ENCODE results near the gene PTPRN2.

Gene PTPRN2

DNA sequence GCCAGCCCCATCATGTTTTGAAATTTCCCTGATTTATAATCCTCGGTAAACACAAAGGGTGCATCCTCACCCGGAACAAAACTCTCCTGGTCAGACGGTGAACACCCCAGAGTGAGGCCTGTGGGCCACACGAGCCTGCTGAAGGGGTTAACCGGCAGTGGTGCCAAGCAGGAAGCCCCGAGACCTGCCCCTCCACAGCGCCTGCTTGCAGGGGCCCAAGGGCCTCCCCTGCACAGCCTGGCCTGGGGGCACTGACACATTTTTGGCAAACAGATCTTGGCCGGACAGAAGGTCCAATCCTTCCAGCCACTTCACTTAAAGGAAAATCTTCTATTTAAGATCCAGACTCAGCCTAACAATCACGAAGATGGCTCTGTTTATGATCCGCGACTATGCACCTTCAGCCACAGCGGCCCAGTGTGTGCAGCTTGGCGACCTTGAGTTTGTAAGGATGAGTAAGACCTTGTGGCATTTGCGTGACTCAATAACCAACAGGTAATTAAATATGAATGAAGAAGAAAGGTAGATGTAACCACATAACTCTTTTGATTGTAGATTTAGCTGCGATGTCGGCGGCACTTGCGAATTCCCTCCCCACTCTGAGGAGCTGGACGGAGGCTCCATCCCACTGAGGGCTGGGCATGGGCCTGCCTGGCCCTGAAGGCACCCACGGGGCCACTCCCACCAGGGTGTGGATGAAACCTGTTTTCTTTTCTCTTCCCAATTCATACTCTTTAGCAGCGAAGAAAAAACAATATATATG is 922.6 kb downstream of the PTPRN2 start:
- Mint-ChIP-seq H3K27me3 (peaks cover 38% of the 10 kb centered on the region), H3K4me1 (peaks cover 17% of the 10 kb centered on the region), H3K9me3 (no peaks in the 10 kb centered on the region)

DNA sequence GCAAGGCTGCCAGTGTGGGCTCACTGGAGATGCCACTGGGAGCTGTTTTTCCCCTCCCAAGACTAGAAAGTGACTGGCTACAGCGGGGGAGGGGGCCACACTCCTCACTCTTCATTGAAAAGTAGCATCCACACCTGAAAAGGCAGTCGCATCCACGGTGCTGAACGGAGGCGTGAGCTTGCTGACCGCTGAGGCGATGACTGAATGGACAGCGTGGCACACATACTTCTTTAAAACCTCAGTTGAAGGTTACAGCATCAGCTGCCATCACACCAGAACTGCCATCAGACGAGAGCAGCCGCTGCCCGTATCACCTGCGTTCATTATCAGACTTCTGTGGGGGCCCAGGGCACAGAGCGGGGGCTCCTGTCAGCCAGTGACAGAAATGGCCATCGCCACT is 923.6 kb downstream of the PTPRN2 start:
- Mint-ChIP-seq H3K4me3 (no peak overlapping the region), H3K4me1 (peaks cover 21% of the 10 kb centered on the region), H3K36me3 (no peaks in the 10 kb centered on the region), H3K9me3 (no peaks in the 10 kb centered on the region), H3K27me3 (peaks cover 29% of the 10 kb centered on the region), H3K27ac (no peak overlapping the region)
- DNase-seq: no peak
- CTCF ChIA-PET: no interaction called here

More for the DNA sequence above, 922.6 kb downstream of the PTPRN2 start:
- DNase-seq: no peak
- Mint-ChIP-seq H3K4me3 (no peak overlapping the region), H3K27ac (no peak overlapping the region), H3K36me3 (no peaks in the 10 kb centered on the region)
- CTCF ChIA-PET: no interaction called here

DNA sequence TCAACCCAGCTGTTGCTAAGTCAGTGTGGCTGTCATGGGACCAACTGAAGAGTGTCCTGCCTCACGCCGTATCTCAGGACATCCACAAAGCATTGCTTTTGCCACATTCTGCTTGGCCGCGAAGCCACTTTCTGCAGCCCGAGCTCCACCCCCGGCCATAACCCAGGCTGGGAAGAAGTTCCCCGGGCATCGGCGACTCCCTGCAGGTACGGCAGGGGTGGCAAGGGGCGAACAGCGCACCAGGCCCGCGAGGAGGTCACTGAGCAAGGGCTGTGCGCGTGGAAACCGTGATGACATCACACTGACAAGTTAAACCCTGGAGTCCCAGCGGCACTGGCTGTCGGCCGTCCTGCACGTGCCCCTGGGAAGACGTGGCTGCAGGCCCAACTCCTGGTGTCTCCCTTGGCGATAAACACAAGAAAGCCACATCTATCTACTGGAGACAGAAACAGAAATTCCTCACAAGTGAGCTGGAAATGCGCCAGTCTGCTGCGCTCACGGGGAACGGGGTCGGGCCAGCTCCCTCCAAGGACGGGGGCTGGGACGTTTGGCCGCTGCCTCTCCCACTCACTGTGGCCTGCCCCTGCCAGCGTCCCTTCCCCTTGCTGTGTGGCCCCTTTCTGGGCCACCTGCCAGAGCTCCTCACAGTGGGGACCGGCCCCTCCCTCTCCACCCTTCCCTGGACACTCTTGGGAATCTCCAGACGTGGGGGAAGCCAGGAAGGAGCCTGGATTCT is 924.5 kb downstream of the PTPRN2 start:
- CTCF ChIA-PET: no interaction called here
- no peak for DNase-seq
- H3K36me3 Mint-ChIP-seq: no peaks in the 10 kb centered on the region
- no peaks in the 10 kb centered on the region for H3K9me3 Mint-ChIP-seq
- H3K4me3 Mint-ChIP-seq: no peak overlapping the region
- H3K4me1 Mint-ChIP-seq: peaks cover 18% of the 10 kb centered on the region
- no peak overlapping the region for H3K27ac Mint-ChIP-seq
- H3K27me3 Mint-ChIP-seq: peaks cover 24% of the 10 kb centered on the region

DNA sequence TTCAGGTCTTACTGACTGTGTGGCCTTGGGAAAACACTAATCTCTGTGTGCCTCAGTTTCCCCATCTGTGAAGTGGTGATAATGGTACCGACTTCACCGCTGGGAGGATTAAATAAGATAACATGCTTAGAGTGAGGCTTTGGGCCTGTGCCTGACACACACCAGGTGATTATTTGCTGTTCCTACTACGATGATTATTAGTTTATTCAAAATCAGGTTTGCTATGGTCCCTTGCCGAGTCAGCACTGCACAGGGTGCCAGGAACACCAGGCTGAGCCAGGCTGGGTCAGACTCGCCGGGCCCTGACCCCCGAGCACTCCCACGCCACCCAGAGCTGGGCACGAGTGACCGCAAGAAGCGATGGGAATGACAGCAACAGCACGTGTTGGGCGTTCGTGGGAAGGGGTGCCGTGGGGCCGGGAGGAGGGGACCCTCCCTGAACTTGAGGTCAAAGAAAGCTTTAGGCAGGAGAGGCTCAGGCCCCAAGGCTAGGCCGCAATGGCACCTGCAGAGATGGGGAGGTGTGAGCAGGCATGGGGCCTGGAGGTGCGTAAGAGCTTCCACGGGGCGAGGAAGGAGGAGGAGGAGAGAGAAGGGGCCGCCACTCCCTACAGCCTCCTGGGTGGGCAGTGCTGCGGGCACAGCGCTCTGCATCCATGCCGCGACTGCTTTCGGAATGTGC is 925.4 kb downstream of the PTPRN2 start:
- Mint-ChIP-seq H3K36me3 (no peaks in the 10 kb centered on the region), H3K27me3 (peaks cover 17% of the 10 kb centered on the region)
- DNase-seq: no peak

DNA sequence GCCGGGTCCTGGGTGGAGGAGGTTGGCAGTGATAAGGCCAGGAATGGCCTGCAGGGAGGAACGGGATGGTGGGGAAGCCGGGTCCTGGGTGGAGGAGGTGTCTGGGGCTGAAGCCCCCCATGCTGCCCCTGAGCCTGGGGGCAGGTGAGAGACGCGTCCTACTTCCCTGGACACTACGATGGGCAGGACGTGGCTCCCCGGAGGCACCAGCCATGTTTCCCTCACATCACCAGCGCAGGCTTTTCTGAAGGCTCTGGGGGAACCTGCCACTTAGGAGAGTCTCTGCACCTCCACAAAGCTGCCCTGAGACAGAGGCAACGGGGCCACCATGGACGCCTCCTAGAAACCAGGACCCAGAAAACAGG is 926.0 kb downstream of the PTPRN2 start:
- Mint-ChIP-seq H3K36me3 (no peaks in the 10 kb centered on the region), H3K9me3 (no peaks in the 10 kb centered on the region), H3K4me3 (no peak overlapping the region), H3K27ac (no peak overlapping the region), H3K4me1 (peaks cover 14% of the 10 kb centered on the region), H3K27me3 (peaks cover 15% of the 10 kb centered on the region)
- CTCF ChIA-PET: no interaction called here
- no peak for DNase-seq

More for the DNA sequence above, 925.4 kb downstream of the PTPRN2 start:
- Mint-ChIP-seq H3K4me3 (no peak overlapping the region), H3K4me1 (peaks cover 14% of the 10 kb centered on the region), H3K27ac (no peak overlapping the region), H3K9me3 (no peaks in the 10 kb centered on the region)
- CTCF ChIA-PET: no interaction called here

DNA sequence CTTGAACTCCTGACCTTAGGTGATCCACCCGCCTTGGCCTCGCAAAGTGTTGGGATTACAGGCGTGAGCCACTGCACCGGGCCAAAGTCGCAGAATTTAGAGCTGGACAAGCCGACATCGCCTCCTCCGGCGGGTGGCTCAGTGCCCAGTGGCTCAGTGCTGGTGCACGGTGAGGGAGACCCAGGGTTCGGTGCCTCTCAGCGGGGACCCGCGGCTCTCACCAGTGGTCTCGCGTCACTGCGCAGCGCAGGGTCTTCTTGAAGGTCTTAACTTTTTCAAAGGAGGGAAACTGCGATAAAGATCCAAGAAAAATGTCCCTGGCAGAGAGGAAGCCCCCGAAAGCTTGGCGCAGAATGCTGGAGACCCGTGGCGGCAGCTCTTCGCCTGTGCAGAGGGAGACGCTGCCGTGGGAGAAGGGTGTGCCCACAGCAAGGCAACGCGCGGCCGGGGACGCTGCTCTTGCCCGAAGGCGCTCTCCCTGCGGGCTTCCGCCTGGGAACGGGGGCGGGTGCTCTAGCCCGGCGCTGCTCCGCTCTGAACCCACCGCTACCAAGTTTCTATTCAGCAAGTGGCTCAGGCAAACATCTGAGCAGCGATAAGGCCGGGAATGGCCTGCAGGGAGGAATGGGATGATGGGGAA is 926.5 kb downstream of the PTPRN2 start:
- no peak for DNase-seq
- H3K27me3 Mint-ChIP-seq: peaks cover 12% of the 10 kb centered on the region
- no peak overlapping the region for H3K27ac Mint-ChIP-seq
- CTCF ChIA-PET: no interaction called here
- H3K4me1 Mint-ChIP-seq: peaks cover 14% of the 10 kb centered on the region
- no peaks in the 10 kb centered on the region for H3K36me3 Mint-ChIP-seq
- H3K9me3 Mint-ChIP-seq: no peaks in the 10 kb centered on the region
- no peak overlapping the region for H3K4me3 Mint-ChIP-seq

DNA sequence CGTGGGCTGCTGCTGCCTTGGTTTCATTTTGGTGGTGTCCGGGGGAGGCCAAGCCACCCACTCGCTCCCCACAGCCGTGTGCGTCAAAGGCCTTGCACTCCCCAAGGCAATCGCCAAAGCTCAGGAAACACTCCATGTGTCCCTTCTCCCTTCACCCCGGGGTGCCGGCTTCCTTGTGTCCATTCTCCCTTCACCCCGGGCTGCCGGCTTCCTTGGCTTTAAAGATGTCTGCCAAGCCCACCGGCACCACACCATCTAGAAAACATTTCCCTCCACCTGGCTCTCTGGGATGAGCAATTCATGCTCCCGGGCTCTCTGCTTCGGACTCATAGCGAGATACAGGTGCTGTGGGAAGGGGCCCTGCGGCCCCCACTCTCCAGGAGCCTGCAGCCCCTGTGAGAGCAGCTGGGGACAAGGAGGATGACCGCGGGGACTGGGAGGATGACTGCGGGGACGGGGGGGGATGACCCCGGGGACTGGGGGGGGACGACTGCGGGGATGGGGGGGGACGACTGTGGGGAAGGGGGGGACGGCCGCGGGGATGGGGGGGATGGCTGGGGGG is 928.7 kb downstream of the PTPRN2 start:
- Mint-ChIP-seq H3K36me3 (no peaks in the 10 kb centered on the region), H3K27ac (no peak overlapping the region), H3K27me3 (peaks cover 9% of the 10 kb centered on the region), H3K4me3 (no peak overlapping the region), H3K9me3 (no peaks in the 10 kb centered on the region), H3K4me1 (peaks cover 14% of the 10 kb centered on the region)
- CTCF ChIA-PET: no interaction called here
- peak; percentile 16 for DNase-seq

DNA sequence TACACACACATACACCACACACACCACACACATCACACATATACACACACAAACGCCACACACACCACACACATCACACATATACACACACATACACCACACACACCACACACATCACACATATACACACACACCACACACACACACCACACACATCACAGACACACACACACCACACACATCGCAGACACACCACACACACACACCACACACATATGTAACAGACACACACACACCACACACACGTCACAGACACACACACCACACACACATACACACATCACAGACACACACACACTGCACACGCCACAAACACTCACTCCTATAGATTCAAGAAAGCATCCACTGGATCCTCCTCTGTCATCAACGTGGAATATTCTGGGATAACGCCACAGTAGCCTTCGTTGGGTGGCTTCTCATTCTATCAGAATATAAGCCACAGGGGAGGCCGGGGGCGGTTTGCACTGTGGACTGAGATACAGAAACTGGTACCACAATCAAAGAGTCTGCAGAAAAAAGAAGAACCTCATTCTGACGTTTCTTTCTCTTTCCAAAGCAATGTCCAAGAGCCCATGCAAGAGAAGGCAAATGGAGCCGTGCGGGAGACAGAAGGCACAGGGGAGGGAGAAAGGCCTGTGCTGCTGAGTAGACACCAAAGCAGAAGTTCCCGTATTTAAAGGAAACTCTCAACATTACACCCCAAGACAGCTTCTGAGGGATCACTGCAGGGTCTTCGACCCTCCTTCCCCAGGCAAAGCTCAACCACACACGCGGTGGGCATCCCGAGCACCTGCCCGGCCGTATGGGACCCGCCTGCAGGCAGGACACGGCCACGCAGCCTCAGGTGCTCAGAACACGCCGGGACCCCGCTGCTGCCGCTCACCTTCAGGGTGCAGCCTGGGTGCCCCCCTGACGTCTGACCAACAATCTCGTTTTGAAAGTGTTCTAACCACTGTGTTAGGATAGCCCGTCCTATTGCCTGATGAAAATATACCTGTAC is 929.6 kb downstream of the PTPRN2 start:
- Mint-ChIP-seq H3K9me3 (no peaks in the 10 kb centered on the region), H3K27ac (no peak overlapping the region), H3K27me3 (peaks cover 10% of the 10 kb centered on the region), H3K36me3 (no peaks in the 10 kb centered on the region), H3K4me3 (no peak overlapping the region), H3K4me1 (peaks cover 14% of the 10 kb centered on the region)
- CTCF ChIA-PET: no interaction called here
- DNase-seq: peak; percentile 21

DNA sequence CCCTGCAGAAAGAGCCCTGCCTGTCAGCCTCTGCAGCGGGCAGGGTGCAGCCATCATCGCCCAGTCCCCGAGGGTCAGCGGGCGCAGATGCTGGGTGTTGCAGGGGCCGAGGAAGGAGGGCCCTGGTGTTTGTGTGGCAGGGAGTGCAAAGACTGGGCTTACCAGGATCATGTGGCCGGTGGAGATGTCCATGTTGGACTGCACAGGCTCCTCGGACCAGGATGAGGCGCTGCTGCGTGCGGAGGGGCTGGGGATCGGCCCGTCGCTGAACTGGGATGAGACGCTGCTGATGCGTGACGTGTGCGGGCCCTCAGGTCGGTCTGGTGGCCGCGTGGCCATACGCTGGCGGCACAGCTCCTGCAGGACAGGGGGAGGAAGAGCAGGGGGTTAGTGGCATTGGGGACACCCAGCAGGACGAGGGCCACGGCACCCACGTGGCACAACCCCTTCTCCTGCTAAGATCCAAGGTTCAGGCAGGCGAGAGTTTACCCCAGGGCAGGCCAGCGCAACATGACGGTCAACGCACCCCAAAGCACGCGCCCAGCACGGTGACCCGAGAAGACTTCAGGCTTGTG is 931.3 kb downstream of the PTPRN2 start:
- Mint-ChIP-seq H3K27me3 (peaks cover 13% of the 10 kb centered on the region), H3K27ac (no peak overlapping the region), H3K36me3 (no peaks in the 10 kb centered on the region), H3K4me3 (no peak overlapping the region), H3K9me3 (no peaks in the 10 kb centered on the region), H3K4me1 (peaks cover 14% of the 10 kb centered on the region)
- no peak for DNase-seq
- CTCF ChIA-PET: no interaction called here

DNA sequence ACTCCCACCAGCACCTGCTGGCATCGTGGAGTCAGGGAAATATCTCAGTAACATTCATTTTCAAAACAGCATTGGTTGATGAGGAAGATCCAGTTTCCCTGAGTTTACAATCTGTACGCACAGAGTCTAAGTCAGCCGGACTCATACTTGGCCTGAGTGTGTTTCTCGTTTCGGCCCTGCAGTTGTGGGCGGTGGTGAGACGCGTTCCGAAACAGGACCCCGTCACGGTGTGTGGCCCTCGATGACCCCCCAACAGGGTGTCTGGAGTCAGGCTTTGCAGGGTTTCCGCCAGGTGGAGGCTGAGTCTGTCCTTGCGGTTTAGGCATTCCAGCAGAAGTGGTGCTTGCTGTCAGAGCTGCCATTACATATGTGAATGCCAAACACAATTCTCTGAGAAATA is 933.3 kb downstream of the PTPRN2 start:
- Mint-ChIP-seq H3K9me3 (no peaks in the 10 kb centered on the region), H3K4me1 (peaks cover 6% of the 10 kb centered on the region), H3K4me3 (no peak overlapping the region), H3K27ac (no peak overlapping the region), H3K36me3 (no peaks in the 10 kb centered on the region), H3K27me3 (peaks cover 13% of the 10 kb centered on the region)
- CTCF ChIA-PET: no interaction called here
- no peak for DNase-seq

DNA sequence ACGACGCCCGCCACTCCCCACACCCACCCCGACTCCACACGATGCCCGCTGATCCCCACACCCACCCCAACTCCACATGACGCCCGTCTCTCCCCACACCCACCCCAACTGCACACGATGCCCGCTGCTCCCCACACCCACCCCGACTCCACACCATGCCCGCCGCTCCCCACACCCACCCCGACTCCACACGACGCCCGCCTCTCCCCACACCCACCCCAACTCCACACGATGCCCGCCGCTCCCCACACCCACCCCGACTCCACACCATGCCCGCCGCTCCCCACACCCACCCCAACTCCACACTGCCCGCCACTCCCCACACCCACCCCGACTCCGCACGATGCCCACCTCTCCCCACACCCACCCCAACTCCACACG is 933.8 kb downstream of the PTPRN2 start:
- peaks cover 10% of the 10 kb centered on the region for H3K27me3 Mint-ChIP-seq
- H3K4me1 Mint-ChIP-seq: peaks cover 4% of the 10 kb centered on the region
- H3K4me3 Mint-ChIP-seq: no peak overlapping the region
- no peak overlapping the region for H3K27ac Mint-ChIP-seq
- no peak for DNase-seq
- CTCF ChIA-PET: no interaction called here
- no peaks in the 10 kb centered on the region for H3K36me3 Mint-ChIP-seq
- H3K9me3 Mint-ChIP-seq: no peaks in the 10 kb centered on the region

DNA sequence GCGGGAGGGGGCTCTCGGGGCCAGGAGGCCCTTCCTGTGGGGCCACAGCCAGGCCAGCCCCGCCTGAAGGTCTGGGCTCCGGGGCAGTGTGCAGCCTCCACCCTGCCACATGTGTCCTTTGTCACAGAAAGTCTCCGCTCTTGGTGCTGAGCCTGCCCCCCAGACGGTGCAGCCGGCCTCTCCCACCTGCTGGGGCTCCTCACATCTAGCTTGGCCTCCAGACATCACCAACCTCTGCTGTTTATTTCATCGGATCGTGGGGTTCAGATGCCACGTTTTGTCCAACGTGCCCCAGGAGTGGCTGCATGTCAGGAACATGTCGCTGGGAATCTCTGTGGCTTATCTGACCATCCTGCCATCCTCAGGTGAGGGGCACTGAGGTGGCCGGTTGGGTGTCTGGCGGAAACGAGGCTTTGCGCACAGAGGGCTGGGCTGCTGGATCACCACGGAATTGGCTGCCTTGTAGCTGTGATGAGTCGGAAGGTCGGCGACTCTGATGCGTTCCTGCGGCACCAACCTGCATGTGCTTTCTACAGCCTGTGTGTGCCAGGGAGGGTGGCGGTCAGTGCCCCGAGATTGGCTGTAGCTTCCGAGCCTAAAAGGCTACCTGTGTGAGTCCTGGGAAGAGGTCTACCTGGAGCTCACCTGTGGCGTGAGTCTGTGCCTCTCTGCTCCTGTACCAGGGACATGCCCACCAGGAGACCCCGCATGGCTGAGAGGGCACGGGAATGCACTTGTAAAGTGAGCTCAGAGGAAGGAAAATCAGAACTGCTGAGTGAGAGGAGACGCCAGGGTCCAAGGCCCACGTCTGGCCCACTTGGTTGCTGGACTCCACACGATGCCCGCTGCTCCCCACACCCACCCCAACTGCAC is 934.4 kb downstream of the PTPRN2 start:
- no peak overlapping the region for H3K27ac Mint-ChIP-seq
- H3K4me3 Mint-ChIP-seq: no peak overlapping the region
- H3K27me3 Mint-ChIP-seq: peaks cover 8% of the 10 kb centered on the region
- H3K36me3 Mint-ChIP-seq: no peaks in the 10 kb centered on the region
- H3K4me1 Mint-ChIP-seq: no peaks in the 10 kb centered on the region
- no peaks in the 10 kb centered on the region for H3K9me3 Mint-ChIP-seq
- no peak for DNase-seq
- CTCF ChIA-PET: no interaction called here

Measured in activated naive CD4-positive, alpha-beta T cell treated with anti-CD3 and anti-CD28 coated beads, Interleukin-2, amount 10 ng/mL, durations not matched to agents 7 days and 5 days (primary cell).